ENCODE results near the gene ACTN4.
A peak's percentile ranks its signal among the peaks of the same experiment; 100 is the strongest.

Gene ACTN4

DNA sequence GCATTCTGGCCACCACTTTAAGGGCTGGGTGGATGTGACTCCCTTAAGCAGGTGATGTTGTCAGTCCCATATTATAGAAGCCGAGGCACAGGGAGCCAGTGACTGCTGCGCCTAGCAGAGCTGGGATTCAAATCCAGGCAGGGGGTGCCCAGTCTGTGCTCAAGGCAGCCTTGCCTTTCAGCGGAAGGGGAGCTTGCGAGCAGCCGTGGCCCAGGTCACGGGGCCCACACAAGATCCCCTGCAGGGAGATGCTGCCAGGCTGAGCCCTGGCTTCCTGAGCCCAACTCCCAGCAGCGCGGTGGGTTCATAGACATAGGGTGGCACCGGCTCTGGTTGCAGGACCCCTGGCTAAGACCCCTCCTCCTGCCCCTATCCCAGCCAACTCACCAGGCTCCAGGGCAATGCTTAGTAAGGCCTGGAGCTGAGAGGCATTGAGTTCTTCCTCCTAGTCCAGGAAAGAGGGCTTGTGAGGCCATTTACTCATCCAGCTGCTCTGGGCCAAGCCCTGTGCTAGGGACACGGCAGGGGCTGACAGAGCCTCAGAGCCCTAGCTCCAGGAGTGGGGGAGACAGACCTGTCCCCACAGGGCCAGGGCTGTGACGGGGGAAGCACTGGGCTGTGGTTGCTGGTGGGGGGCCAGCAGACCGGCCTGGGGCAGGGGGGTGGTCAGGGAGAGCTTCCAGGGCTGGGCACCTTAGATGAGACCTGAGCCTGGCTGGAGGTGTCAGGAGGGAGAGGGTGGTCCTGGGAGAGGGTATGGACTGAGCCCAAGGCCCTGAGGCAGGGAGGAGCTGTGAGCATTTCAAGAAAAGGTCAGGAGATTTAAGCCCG is 87.2 kb downstream of the ACTN4 start:
- peak; percentile 45 for DNase-seq (ENCODE audit: low read depth, low spot score)
- in situ Hi-C loops (cut with HindIII; ENCODE audit: low sequenced_read_pairs): no loop called here
- TF ChIP-seq, protein P1, sequence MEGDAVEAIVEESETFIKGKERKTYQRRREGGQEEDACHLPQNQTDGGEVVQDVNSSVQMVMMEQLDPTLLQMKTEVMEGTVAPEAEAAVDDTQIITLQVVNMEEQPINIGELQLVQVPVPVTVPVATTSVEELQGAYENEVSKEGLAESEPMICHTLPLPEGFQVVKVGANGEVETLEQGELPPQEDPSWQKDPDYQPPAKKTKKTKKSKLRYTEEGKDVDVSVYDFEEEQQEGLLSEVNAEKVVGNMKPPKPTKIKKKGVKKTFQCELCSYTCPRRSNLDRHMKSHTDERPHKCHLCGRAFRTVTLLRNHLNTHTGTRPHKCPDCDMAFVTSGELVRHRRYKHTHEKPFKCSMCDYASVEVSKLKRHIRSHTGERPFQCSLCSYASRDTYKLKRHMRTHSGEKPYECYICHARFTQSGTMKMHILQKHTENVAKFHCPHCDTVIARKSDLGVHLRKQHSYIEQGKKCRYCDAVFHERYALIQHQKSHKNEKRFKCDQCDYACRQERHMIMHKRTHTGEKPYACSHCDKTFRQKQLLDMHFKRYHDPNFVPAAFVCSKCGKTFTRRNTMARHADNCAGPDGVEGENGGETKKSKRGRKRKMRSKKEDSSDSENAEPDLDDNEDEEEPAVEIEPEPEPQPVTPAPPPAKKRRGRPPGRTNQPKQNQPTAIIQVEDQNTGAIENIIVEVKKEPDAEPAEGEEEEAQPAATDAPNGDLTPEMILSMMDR (IDR thresholded peaks at IDR 0.05; ENCODE audit: low read depth, low read length): no peak
- no peak overlapping the region for H3K4me3 ChIP-seq (ENCODE audit: low read depth, low read length)

DNA sequence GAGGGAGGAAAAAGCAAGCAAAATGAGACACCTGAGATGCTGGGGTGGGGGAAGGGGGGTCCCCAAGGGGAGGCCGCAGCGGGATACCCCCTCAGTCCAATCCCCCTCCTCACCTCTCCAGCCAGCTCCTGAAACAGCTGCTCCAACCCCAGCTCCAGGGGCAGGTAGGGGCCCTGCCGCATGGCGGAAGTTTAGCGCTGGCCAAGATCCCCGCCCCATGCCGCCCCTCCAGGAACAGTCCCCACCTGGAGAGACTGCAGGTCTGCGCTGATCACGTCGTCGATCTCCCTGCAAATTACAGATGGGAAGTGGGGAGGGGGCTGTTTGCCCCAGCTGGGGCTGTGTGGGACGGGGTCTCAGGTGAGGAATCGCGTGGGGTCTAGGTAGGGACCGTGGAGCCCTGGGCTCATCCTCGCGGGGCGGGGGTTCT is 87.8 kb downstream of the ACTN4 start:
- TF ChIP-seq, protein P1 (IDR thresholded peaks at IDR 0.05; ENCODE audit: low read depth, low read length): no peak
- DNase-seq (ENCODE audit: low read depth, low spot score): no peak
- in situ Hi-C loops (cut with HindIII; ENCODE audit: low sequenced_read_pairs): no loop called here
- H3K4me3 ChIP-seq (ENCODE audit: low read depth, low read length): no peak overlapping the region

DNA sequence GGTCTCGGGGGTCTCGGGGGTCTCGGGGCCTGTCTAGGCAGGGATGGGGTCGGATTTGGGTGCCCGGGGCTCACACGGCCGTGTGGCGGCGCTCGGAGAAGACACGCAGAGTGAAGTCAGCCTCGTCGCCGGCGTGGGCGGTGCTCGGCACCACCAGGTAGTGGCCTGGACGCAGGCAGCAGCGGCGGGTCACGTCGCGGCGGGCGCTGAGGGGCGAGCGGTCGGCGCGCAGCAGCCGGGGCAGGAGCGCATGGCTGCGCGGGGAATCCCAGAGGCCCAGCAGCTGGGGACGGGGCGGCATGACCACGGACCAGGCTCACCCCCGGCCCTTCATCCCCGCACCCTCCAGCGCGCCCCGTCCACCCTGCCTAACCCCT is 88.6 kb downstream of the ACTN4 start:
- in situ Hi-C loops (cut with HindIII; ENCODE audit: low sequenced_read_pairs): no loop called here
- TF ChIP-seq, protein P1 (IDR thresholded peaks at IDR 0.05; ENCODE audit: low read depth, low read length): no peak
- peak overlapping the region; percentile 21 for H3K4me3 ChIP-seq (ENCODE audit: low read depth, low read length)
- DNase-seq (ENCODE audit: low read depth, low spot score): no peak

DNA sequence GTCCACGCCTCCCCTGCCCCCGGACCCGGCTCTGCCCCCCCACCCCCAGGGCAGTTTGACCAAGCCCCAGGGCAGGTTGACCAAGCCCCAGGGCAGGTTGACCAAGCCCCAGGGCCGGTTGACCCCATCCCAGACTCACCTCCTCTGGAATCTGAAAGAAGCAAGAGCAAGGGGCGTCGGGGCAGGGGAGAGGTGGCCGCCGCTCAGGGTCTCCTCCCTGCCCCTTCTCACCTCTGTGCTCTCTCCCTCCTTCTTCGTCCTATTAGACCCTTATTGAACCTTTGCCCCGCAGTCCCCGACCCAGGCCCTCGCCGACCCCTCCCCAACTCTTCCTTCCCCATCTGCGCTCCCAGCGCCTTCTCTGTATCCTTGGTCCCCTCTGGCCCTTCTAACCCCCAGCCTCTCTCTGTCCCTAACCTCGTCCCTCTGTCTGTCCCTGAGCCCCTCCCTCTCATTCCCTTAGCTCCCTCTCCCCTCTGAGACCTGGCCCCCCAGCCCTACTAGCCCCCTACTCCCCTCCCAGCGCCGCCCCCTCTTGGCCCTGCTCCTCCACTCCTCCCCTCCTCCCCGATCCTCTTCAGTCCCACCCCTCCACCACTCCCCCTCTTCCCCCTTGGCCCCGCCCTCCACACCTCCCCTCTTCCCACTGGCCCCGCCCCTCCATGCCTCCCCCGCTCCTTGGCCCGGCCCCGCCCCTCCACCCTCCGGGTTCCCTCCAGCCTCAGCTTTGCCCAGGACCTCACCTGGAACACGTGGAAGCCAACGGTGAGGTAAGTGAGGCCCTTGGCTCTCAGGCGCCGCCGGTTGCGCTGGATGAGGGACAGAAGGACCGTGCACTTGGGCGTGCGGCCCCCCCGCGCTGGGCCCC is 89.2 kb downstream of the ACTN4 start:
- in situ Hi-C loops (cut with HindIII; ENCODE audit: low sequenced_read_pairs): no loop called here
- TF ChIP-seq, protein P1 (IDR thresholded peaks at IDR 0.05; ENCODE audit: low read depth, low read length): no peak
- peak; percentile 30 for DNase-seq (ENCODE audit: low read depth, low spot score)
- peak overlapping the region; percentile 21 for H3K4me3 ChIP-seq (ENCODE audit: low read depth, low read length)

DNA sequence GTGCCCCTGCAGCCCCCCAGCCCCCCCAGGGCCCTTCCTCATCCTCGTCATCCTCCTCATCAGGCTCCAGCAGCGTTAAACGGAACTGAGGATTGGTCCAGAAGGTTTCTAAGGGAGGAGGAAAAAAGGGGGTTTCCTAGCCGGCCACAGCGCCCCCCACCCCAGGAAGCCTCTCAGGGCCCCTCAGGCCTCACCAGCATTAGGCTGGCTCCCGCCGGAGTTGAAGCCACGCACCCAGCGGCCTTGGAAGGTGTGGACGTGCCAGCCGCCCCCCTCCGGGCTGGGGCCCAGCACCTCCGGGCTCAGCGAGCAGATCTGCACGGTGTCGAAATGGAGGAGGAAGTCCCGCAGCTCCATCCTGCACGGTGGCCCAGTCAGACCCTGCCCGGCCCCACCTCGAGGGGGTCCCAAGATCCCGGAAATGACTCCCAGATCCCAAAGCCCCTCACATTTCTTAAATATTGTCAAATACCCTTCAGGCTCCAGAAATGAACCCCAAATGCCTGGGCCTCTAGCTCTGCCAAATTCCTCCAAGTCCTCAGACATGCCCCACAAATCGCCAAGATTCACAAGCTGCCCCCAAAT is 89.9 kb downstream of the ACTN4 start:
- in situ Hi-C loops (cut with HindIII; ENCODE audit: low sequenced_read_pairs): no loop called here
- H3K4me3 ChIP-seq (ENCODE audit: low read depth, low read length): no peak overlapping the region
- DNase-seq (ENCODE audit: low read depth, low spot score): no peak
- TF ChIP-seq, protein P1 (IDR thresholded peaks at IDR 0.05; ENCODE audit: low read depth, low read length): no peak

DNA sequence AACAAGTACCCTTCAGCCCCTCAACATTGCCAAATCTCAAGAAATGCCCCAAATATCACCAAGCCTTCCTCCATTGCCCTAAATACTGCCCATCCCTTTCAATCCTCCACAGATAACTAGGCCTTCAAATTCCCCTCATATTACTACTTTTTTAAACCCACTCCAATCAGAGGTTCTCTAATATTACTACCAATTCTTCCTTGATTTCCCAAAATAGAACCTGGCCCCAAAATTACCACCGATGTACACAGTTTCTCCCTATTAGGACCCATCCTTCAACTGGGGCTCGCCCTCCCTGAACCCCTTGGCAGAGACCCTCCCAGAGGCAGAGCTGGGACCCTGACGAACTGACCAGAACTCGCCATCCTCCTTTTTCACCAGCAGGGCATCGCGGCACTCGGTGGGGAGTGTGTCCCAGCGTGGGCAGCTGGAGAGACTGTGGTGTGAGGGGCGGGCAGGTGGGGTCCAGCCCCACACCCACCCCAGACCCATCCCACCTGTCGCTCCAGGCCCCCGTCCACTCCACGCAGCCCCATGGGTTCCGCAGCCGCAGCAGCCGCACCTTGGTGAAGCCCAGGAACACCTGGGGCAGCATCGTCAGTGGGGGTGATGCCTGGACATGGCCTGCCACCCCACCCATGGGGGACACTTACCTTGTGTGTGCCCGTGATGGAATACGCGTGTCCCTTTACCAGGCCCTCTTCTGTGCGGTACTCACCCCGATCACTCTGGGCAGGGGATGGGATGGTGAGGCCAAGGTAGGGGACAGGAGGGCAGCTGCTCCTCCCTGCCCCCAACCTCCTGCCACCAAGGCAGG is 90.7 kb downstream of the ACTN4 start:
- in situ Hi-C loops (cut with HindIII; ENCODE audit: low sequenced_read_pairs): no loop called here
- no peak overlapping the region for H3K4me3 ChIP-seq (ENCODE audit: low read depth, low read length)
- TF ChIP-seq, protein P1 (IDR thresholded peaks at IDR 0.05; ENCODE audit: low read depth, low read length): no peak
- DNase-seq (ENCODE audit: low read depth, low spot score): no peak

Measured in astrocyte of the spinal cord (primary cell).